SK-N-SH (cell line): ENCODE results near the gene OTOA. TPM values are rescaled to one million over a fixed set of nuclear protein-coding genes. Genes with fewer than 3 reads are reported as not detected.
"Not testable (repeated sequence)": the region's sequence is repeated elsewhere in the genome, so short reads cannot be mapped to it uniquely, and the experiment has no call there.

Source experiments
- CTCF ChIA-PET: fragments of 300-600, 350-600 bp; formaldehyde crosslinking; extraction: SDS; loops from one replicate; lab custom pipeline; 2021; lab: Yijun Ruan, JAX
- POLR2A ChIA-PET: fragments of 350-600 bp; sonication (Branson Sonifier 250); formaldehyde crosslinking; extraction: SDS; loops from one replicate; lab custom pipeline; 2020; ENCODE audit warnings: antibody characterized with exemption, inconsistent platforms; lab: Yijun Ruan, JAX
- DNase-seq: peaks from one replicate; pipeline ENCODE4 v3.0.0; 2012
- H2AFZ ChIP-seq: fragments of 200-600 bp; sonication (generic); 2 replicates; pipeline ENCODE4 v1.8.1; 2016; ENCODE audit warnings: antibody characterized with exemption, mild to moderate bottlenecking, low read depth
- H3F3A ChIP-seq: fragments of 200-600 bp; sonication (generic); replicated peaks from 2 replicates; pipeline ENCODE3; 2016; ENCODE audit warnings: antibody characterized with exemption, mild to moderate bottlenecking; ENCODE audit not compliant: insufficient read depth
- H3K27ac ChIP-seq, 2 experiments: fragments of 200-500 bp in 1 of 2; fragments of 200-600 bp in 1 of 2; sonication (Bioruptor generic) in 1 of 2; sonication (generic), shearing (Covaris generic) in 1 of 2; 2 replicates each; pipeline versions ENCODE4 v1.5.1 to v1.6.1; 2014 to 2016; ENCODE audit warnings: low read depth in 2 of 2, inconsistent platforms in 1 of 2, low read length in 1 of 2, mild to moderate bottlenecking in 1 of 2, mixed read lengths in 1 of 2
- H3K27me3 ChIP-seq: fragments of 200-600 bp; sonication (generic), shearing (Covaris generic); 2 replicates; pipeline ENCODE4 v1.6.1; 2016; ENCODE audit warnings: mixed run types; ENCODE audit not compliant: insufficient read depth
- H3K36me3 ChIP-seq, 2 experiments: fragments of 200-500 bp in 1 of 2; fragments of 200-600 bp in 1 of 2; sonication (Bioruptor generic) in 1 of 2; sonication (generic) in 1 of 2; replicated peaks in 1 of 2; 2 replicates each; pipeline versions ENCODE3 to v1.5.1; 2014 to 2016; ENCODE audit warnings: low read length in 1 of 2, mild to moderate bottlenecking in 1 of 2; ENCODE audit not compliant: insufficient read depth in 2 of 2, control insufficient read depth in 1 of 2
- H3K4me1 ChIP-seq, 2 experiments: fragments of 200-500 bp in 1 of 2; fragments of 200-600 bp in 1 of 2; sonication (Bioruptor generic) in 1 of 2; sonication (generic), shearing (Covaris generic) in 1 of 2; 2 replicates each; pipeline versions ENCODE4 v1.5.1 to v1.6.1; 2014 to 2016; ENCODE audit warnings: low read depth in 1 of 2, low read length in 1 of 2, mixed run types in 1 of 2; ENCODE audit not compliant: insufficient read depth in 2 of 2, control insufficient read depth in 1 of 2
- H3K4me2 ChIP-seq: fragments of 200-600 bp; sonication (generic), shearing (Covaris generic); 2 replicates; pipeline ENCODE4 v1.6.1; 2017; ENCODE audit warnings: mixed run types
- H3K4me3 ChIP-seq, 2 experiments: fragments of 200-500 bp in 1 of 2; fragments of 200-600 bp in 1 of 2; sonication (Bioruptor generic) in 1 of 2; sonication (generic), shearing (Covaris generic) in 1 of 2; 2 replicates each; pipeline versions ENCODE4 v1.5.1 to v1.8.1; 2014 to 2016; ENCODE audit warnings: low read depth in 2 of 2, inconsistent platforms in 1 of 2, low read length in 1 of 2, mild to moderate bottlenecking in 1 of 2, mixed read lengths in 1 of 2, moderate library complexity in 1 of 2
- H3K79me2 ChIP-seq: fragments of 200-600 bp; sonication (generic); 2 replicates; pipeline ENCODE4 v1.8.1; 2017; ENCODE audit warnings: mild to moderate bottlenecking; ENCODE audit not compliant: insufficient read depth
- H3K9ac ChIP-seq: fragments of 200-600 bp; sonication (generic); 2 replicates; pipeline ENCODE4 v1.6.1; 2017; ENCODE audit warnings: mixed run types
- H3K9me2 ChIP-seq: fragments of 200-600 bp; sonication (generic); 2 replicates; pipeline ENCODE4 v1.6.1; 2017; ENCODE audit warnings: mixed run types
- H3K9me3 ChIP-seq: fragments of 200-600 bp; sonication (generic); 2 replicates; pipeline ENCODE4 v1.6.1; 2017; ENCODE audit warnings: mixed run types, mild to moderate bottlenecking, moderate library complexity
- H4K20me1 ChIP-seq: fragments of 200-600 bp; sonication (generic); 2 replicates; pipeline ENCODE4 v1.6.1; 2017; ENCODE audit warnings: mild to moderate bottlenecking, mixed run types; ENCODE audit not compliant: insufficient read depth
- CHD2 ChIP-seq: fragments of 150-350 bp; IDR thresholded peaks from 2 replicates; pipeline ENCODE4 v1.6.1; 2018; ENCODE audit warnings: low read length; ENCODE audit not compliant: partially characterized antibody
- CTCF ChIP-seq: fragments of 200-600 bp; sonication (generic); IDR thresholded peaks from 2 replicates; pipeline ENCODE4 v1.6.1; 2017; ENCODE audit warnings: antibody characterized with exemption, mild to moderate bottlenecking, moderate library complexity
- FOSL2 ChIP-seq: IDR thresholded peaks from 2 replicates; pipeline ENCODE4 v1.4.0; 2012; ENCODE audit warnings: low read depth, mild to moderate bottlenecking, moderate library complexity, borderline replicate concordance
- FOXM1 ChIP-seq: IDR thresholded peaks from 2 replicates; pipeline ENCODE4 v1.4.0; 2012; ENCODE audit warnings: low read depth, mild to moderate bottlenecking
- GABPA ChIP-seq: IDR thresholded peaks from 2 replicates; pipeline ENCODE4 v1.4.0; 2012; ENCODE audit warnings: low read depth, mild to moderate bottlenecking
- JUND ChIP-seq: IDR thresholded peaks from 2 replicates; pipeline ENCODE4 v1.4.0; 2012
- MAX ChIP-seq: IDR thresholded peaks from 2 replicates; pipeline ENCODE4 v1.4.0; 2012; ENCODE audit warnings: low read depth
- MEF2A ChIP-seq: IDR thresholded peaks from 2 replicates; pipeline ENCODE4 v1.4.0; 2012; ENCODE audit warnings: low read depth, borderline replicate concordance
- NFIC ChIP-seq: IDR thresholded peaks from 2 replicates; pipeline ENCODE4 v1.4.0; 2012; ENCODE audit warnings: borderline replicate concordance
- PBX3 ChIP-seq: IDR thresholded peaks from 2 replicates; pipeline ENCODE4; 2012
- RCOR1 ChIP-seq: fragments of 150-350 bp; IDR thresholded peaks from 2 replicates; pipeline ENCODE4 v1.6.1; 2017; ENCODE audit warnings: antibody characterized with exemption, low read length
- RFX5 ChIP-seq: IDR thresholded peaks from 2 replicates; pipeline ENCODE4 v1.6.1; 2012; ENCODE audit warnings: mild to moderate bottlenecking, improper control_type of control experiment, low read length
- RXRA ChIP-seq: IDR thresholded peaks from 2 replicates; pipeline ENCODE4 v1.4.0; 2012; ENCODE audit warnings: low read depth, mild to moderate bottlenecking, borderline replicate concordance
- TCF12 ChIP-seq: IDR thresholded peaks from 2 replicates; pipeline ENCODE4 v1.4.0; 2012
- USF1 ChIP-seq: IDR thresholded peaks from 2 replicates; pipeline ENCODE4 v1.4.0; 2012; ENCODE audit warnings: low read depth, borderline replicate concordance
- USF2 ChIP-seq: fragments of 150-350 bp; IDR thresholded peaks from 2 replicates; pipeline ENCODE4 v1.6.1; 2017; ENCODE audit warnings: antibody characterized with exemption, low read length, low read depth, borderline replicate concordance
- YY1 ChIP-seq: IDR thresholded peaks from 2 replicates; pipeline ENCODE4 v1.4.0; 2012; ENCODE audit warnings: low read depth, mild to moderate bottlenecking
- WGBS: methylation state at CpG from one replicate; pipeline ENCODE4 v1.1.6; 2017; ENCODE audit warnings: low lambda C conversion rate; 5-methylcytosine and 5-hydroxymethylcytosine counted together
- polyA plus RNA-seq, 3 experiments: library from polyadenylated mRNA; depleted of rRNA; stranded (reverse); fragments of >200 nt; gene quantifications; 2 replicates each; pipeline ENCODE4 v1.2.3, GENCODE V29; 2012
- TF ChIP-seq, protein P1 (sequence below): IDR thresholded peaks from 2 replicates; pipeline ENCODE4 v1.4.0; 2012; ENCODE audit warnings: low read depth, borderline replicate concordance

The OTOA gene
- polyA plus RNA-seq, 1 of the 3 experiments (the other 2 are of a cell fraction) = 0.02 TPM

DNA sequence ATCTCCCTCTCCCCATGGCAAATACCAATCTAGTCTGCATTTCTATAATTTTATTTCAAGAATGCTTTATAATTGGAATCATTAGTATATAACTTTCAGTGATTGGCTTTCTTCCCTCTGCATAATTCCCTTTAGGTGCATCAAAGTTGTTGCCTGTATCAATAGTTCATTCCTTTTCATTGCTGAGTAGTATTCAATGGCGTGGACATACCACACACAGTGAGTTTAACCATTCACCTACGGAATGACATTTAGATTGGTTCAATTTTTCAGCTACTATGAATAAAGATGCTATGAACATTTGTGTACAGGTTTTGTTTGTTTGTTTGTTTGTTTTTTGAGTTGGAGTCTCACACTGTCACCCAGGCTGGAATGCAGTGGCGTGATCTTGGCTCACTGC is 9.7 kb downstream of the OTOA start:
- WGBS = 52% methylated on average over 3 of the region's 3 CpGs
- H3K79me2 ChIP-seq = no peaks in the 10 kb centered on the region
- CTCF ChIA-PET = interaction anchor here (1.2 to 2.1 kb wide), 3 partner anchors 11 to 35 kb away, joined by 3 to 9 read pairs (median 8); no protein-coding TSS in a partner anchor

GRCh38 chr16:21674456-21674855 is 10.7 kb downstream of the OTOA start:
- H3K9me2 ChIP-seq, H2AFZ ChIP-seq, H3K4me1 ChIP-seq, H3K4me2 ChIP-seq, H3F3A ChIP-seq, H3K79me2 ChIP-seq, H3K36me3 ChIP-seq, H3K9me3 ChIP-seq, H4K20me1 ChIP-seq, H3K9ac ChIP-seq, H3K4me3 ChIP-seq, H3K27ac ChIP-seq, POLR2A ChIA-PET, DNase-seq: not testable (repeated sequence)
- H3K27me3 ChIP-seq = 0 out of 2 replicates have a peak, but pooled peaks cover 12% of the 10 kb centered on the region
- WGBS = 60% methylated on average over 4 of the region's 4 CpGs
- CTCF ChIA-PET = interaction anchor here (0.7 kb wide), 1 partner anchor 27 kb away, joined by 3 read pairs; no protein-coding TSS in a partner anchor

More for the DNA sequence above, 9.7 kb downstream of the OTOA start:
- Histone ChIP-seq H3F3A (no peaks in the 10 kb centered on the region), H3K27me3 (0 out of 2 replicates have a peak, but pooled peaks cover 12% of the 10 kb centered on the region), H3K36me3 (no peaks in the 10 kb centered on the region), H3K27ac (no peak overlapping the region), H3K4me2 (no peak overlapping the region), H4K20me1 (no peaks in the 10 kb centered on the region), H2AFZ (no peak overlapping the region), H3K9ac (no peak overlapping the region), H3K9me2 (no peaks in the 10 kb centered on the region), H3K9me3 (no peaks in the 10 kb centered on the region), H3K4me1 (no peaks in the 10 kb centered on the region), H3K4me3 (no peak overlapping the region)
- POLR2A ChIA-PET = no interaction called here
- no peak for DNase-seq
- TF ChIP-seq JUND (no peak), FOXM1 (no peak), CHD2 (no peak), USF2 (no peak), USF1 (no peak), FOSL2 (no peak), RFX5 (no peak), TCF12 (no peak), MEF2A (no peak), YY1 (no peak), RCOR1 (no peak), CTCF (no peak), GABPA (no peak), PBX3 (no peak), RXRA (no peak), NFIC (no peak), MAX (no peak)
- TF ChIP-seq, protein P1, sequence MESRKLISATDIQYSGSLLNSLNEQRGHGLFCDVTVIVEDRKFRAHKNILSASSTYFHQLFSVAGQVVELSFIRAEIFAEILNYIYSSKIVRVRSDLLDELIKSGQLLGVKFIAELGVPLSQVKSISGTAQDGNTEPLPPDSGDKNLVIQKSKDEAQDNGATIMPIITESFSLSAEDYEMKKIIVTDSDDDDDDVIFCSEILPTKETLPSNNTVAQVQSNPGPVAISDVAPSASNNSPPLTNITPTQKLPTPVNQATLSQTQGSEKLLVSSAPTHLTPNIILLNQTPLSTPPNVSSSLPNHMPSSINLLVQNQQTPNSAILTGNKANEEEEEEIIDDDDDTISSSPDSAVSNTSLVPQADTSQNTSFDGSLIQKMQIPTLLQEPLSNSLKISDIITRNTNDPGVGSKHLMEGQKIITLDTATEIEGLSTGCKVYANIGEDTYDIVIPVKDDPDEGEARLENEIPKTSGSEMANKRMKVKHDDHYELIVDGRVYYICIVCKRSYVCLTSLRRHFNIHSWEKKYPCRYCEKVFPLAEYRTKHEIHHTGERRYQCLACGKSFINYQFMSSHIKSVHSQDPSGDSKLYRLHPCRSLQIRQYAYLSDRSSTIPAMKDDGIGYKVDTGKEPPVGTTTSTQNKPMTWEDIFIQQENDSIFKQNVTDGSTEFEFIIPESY = no peak

GRCh38 chr16:21680714-21681113 is 16.9 kb downstream of the OTOA start:
- H3K4me1 ChIP-seq, H3K9me2 ChIP-seq, POLR2A ChIA-PET, H3K27me3 ChIP-seq, H3K36me3 ChIP-seq, H4K20me1 ChIP-seq, H3F3A ChIP-seq, DNase-seq, H2AFZ ChIP-seq, H3K79me2 ChIP-seq, H3K9me3 ChIP-seq, H3K4me2 ChIP-seq, H3K9ac ChIP-seq, H3K4me3 ChIP-seq, H3K27ac ChIP-seq: not testable (repeated sequence)
- CTCF ChIA-PET = interaction anchor here (1.8 to 6.8 kb wide), 2 partner anchors 24 to 29 kb away, joined by 7 to 47 read pairs; no protein-coding TSS in a partner anchor
- 66% methylated on average over 5 of the region's 5 CpGs for WGBS
